ENCODE data around the gene ZNF717. TPM values are rescaled to one million over a fixed set of nuclear protein-coding genes. Genes with fewer than 3 reads are reported as not detected.
"Not testable (repeated sequence)": the region's sequence is repeated elsewhere in the genome, so short reads cannot be mapped to it uniquely, and the experiment has no call there.

Gene ZNF717
- total RNA-seq = 7.8 TPM
- long read RNA-seq, partial matches to known transcripts = 3 of 11 reads
- long read RNA-seq, other reads (novel, unspliced or antisense) = 8 of 11 reads

GRCh38 chr3:75785081-75785755, at the start of gene ZNF717:
Gene ZNF717, minus strand, starts transcription at chr3:75785549. Its CDS starts 2,187 bp downstream, at chr3:75783362.
- intact Hi-C loops (cut with DNase I) = not testable (repeated sequence)
- DNase-seq (ENCODE audit: low spot score) = peak; percentile 95

DNA sequence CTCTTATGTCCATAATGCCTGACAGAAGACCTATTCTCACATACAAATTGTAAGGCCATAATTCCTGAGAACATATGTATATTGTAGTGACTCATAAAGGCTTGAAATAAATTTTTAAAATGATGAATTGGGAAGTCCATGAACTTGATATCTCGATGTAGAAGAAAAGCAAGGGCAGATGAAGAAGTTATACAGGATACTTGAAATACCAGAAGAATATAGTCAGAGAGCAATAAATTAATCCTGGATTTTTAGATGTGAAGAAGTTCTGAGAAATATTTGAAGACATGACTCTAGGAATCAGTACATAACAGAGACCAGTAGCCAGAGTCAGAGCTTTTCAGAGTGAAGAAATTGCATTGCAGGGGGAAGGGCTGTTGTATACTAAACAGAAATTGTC, 45.7 kb upstream of the ZNF717 start:
- intact Hi-C loops (cut with DNase I) = not testable (repeated sequence)

DNA sequence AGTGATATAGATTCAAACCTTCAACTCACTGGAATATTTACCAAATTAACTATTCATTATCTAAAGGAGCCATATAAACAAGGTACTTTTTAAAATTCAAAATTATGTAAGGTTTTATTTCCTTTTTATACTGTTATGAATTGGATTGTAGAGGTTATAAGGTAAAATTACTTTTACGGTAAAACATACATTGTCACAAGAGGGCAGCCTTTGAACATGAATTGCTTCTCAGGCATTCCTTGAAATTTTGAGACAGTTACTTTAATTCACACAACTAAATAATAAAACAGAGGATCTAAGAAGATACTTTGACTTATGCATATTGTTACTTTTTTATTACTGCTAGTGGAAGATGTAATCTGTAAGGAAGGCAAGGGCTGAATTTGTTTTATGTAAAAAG, 32.7 kb upstream of the ZNF717 start:
- intact Hi-C loops (cut with DNase I); DNase-seq (ENCODE audit: low spot score): not testable (repeated sequence)

More for the DNA sequence above, 45.7 kb upstream of the ZNF717 start:
- DNase-seq (ENCODE audit: low spot score) = not testable (repeated sequence)

DNA sequence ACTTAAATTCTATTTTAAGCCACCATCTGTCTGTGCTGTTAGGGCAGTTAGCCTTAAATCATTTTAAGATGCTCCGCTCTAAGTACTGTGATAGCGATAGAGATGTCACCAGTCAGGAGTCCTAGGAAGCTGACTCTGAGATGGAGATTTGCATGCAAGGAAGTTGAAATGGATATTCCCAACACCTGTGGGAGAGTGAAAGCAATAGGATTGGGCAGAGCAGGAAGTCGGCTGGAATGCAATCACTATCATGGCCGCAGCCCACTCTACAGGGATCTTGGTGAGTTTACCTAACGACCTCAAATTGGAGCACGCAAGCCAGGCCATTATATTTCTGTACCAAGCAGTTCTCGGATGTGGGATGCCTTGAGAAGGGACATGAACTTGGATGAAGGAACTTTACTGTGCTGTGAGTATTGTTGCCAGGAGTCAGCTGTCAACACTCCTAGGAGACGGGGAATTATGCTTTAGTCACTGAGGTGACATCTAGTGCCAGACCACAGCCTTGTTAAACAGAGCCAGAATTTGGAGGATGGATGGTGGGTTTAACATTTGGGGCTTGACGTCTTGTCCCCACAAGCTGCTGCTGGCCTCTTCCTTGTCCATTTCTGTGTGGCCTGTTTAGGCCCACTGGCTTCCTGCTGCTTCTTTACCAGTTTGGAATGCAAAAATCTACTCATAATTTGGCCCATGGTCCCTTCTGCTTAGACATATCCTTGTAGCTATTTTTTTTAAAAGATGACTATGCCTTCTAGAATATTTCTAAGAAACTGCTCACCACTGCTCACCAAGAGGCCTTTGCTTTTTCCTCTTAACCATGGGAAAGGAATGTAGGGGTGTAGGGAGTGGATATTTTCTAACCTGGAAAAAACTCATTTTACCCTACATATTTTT, 31.2 kb upstream of the ZNF717 start:
- intact Hi-C loops (cut with DNase I); DNase-seq (ENCODE audit: low spot score): not testable (repeated sequence)

- intact Hi-C loops (cut with DNase I) = no loop called here
- DNase-seq (ENCODE audit: low spot score) = no peak
These were observed 29.4 kb upstream of the ZNF717 start for GRCh38 chr3:75814797-75815196.

DNA sequence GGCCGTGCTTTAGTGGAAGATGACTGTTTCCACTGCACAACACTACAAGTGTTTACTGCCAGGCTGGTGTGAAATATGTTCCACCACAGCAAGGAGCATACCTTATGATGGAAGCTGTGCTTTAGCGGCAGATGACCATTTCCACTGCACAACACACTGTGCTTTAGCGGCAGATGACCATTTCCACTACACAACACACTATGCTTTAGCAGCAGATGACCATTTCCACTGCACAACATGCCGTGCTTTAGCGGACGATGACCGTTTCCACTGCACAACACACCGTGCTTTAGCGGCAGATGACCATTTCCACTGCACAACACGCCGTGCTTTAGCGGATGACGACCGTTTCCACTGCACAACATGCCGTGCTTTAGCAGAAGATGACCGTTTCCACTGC, 2.8 kb downstream of the ZNF717 start:
- DNase-seq (ENCODE audit: low spot score) = no peak
- intact Hi-C loops (cut with DNase I) = no loop called here

DNA sequence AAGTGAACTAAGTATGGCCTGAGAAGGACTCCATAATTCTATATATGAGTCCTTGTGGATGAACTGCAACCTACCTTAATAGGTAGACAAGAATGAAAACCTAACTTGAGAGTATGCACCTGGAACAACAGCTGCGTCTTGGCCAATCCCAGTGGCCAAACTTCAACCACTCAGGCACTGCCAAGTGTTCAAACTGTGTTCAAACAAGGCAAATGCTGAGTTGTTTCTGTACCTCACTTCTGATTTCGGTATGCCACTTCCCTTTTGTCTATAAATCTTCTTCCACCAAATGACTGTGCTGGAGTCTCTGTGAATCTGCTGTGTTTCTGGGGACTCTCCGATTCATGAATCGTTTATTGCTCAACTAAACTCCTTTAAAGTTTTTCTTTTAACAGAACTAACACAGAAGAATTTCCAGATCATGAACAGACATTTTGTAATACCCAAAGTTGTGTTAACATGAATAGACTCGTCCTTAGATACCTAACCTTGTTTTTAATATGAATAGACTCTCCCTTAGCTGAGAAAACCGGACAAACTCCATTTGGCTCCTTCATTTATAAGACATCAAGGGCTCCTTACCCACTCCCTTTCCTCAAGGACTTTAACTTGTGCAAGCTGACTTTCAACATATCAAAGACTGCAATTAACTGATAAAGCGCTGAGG, 4.1 kb downstream of the ZNF717 start:
- no peak for DNase-seq (ENCODE audit: low spot score)
- intact Hi-C loops (cut with DNase I) = no loop called here

DNA sequence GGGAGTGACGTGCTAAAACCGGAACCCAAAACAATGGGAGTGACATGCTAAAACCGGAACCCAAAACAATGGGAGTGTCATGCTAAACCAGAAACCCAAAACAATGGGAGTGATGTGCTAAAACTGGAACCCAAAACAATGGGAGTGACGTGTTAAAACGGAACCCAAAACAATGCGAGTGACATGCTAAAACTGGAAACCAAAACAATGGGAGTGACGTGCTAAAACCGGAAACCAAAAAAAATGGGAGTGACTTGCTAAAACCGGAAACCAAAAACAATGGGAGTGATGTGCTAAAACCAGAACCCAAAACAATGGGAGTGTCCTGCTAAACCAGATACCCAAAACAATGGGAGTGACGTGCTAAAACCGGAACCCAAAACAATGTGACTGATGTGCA, 7.6 kb downstream of the ZNF717 start:
- DNase-seq (ENCODE audit: low spot score); intact Hi-C loops (cut with DNase I): not testable (repeated sequence)

DNA sequence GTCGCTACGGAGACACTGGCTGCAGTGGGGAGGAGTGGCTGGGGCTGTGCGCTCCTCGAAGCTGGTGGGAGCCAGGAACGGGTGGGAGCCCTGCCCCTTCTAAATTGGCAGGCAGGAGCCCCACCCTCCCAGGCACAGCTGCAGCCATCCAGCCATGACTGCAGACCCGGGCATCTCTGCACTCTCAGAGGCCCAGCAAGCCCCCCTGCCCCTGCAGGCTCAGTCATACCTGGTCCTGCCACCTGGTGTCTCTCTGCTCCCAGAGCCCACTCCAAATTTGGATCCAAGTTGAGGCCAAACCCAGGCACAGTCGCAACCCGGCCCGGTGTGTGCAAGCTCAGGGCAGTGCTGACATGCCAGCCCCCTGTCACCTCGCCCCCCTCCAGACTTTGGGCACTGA, 13.7 kb downstream of the ZNF717 start:
- DNase-seq (ENCODE audit: low spot score); intact Hi-C loops (cut with DNase I): not testable (repeated sequence)

DNA sequence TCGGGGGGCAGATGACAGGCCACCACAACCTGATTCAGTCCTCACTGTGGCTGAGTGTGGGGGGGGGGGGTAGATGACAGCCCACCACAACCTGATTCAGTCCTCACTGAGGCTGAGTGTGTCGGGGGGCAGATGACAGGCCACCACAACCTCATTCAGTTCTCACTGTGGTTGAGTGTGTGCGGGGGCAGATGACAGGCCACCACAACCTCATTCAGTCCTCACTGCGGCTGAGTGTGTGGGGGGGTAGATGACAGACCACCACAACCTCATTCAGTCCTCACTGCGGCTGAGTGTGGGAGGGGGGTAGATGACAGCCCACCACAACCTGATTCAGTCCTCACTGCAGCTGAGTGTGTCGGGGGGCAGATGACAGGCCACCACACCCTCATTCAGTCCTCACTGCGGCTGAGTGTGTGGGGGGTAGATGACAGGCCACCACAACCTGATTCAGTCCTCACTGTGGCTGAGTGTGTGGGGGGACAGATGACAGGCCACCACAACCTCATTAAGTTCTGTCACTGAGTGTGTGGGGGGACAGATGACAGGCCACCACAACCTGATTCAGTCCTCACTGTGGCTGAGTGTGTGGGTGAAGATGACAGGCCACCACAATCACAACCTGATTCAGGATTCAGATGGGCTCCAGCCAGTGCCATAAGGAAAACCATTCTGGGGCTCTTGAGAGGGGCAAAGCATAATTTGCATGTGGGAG, 16.9 kb downstream of the ZNF717 start:
- intact Hi-C loops (cut with DNase I) = no loop called here
- DNase-seq (ENCODE audit: low spot score) = no peak

GRCh38 chr3:75737831-75738493, 47.4 kb downstream of the ZNF717 start:
- intact Hi-C loops (cut with DNase I) = no loop called here
- DNase-seq (ENCODE audit: low spot score) = no peak

GRCh38 chr3:75727985-75728384, 57.4 kb downstream of the ZNF717 start:
- intact Hi-C loops (cut with DNase I) = no loop called here
- DNase-seq (ENCODE audit: low spot score) = no peak

DNA sequence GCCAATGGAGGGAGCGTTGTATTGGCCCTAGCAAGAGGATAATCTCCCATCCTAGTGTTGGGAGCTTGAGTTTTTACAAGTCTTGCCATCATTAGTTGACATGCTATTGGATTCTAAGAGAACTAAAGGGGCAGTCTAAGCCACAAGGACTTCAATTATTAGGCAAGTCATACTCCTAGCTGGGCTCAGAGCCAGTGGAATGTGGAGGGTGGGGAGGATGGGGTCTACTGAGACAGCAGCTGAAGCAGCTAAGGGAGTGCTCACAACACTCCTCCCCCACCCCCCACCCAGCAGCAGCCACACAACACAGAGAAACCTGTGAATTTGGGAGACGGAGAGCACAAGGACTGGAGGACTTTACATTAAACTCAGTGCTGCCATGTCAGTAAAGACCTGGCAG, 93.3 kb downstream of the ZNF717 start:
- intact Hi-C loops (cut with DNase I) = no loop called here
- DNase-seq (ENCODE audit: low spot score) = no peak

DNA sequence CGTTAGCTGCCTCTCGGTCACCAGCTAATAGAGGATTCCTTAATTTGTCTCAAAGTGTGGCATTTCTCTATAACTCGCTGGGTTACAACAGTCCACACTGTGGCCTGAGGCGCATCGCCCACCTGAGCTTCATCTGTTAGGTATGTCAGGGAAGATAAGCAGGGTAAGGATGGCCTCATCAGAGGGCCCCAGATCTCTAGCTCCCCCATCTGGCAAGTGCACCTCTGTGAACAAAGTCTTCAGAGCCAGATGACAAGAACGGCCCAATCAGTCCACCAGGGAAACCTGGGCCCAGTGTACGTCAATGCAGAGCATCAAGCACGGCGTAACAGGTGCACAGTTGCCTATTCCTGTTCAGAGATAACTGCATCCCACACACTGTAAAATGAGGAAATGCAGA, 98.0 kb downstream of the ZNF717 start:
- intact Hi-C loops (cut with DNase I) = no loop called here

More for the DNA sequence above, 98.0 kb downstream of the ZNF717 start:
- DNase-seq (ENCODE audit: low spot score) = no peak

Small RNAs within 50 kb of the gene (microRNA-seq; reads per million reads assigned to microRNA genes)
- not detected for gene MIR4273

Other genes with a start within 250 kb of the ZNF717 start
- gene FRG2C, start 121.2 kb downstream of the ZNF717 start, total RNA-seq = not detected